Measurements from ENCODE around the gene PRAMEF2. TPM values are rescaled to one million over a fixed set of nuclear protein-coding genes. Genes with fewer than 3 reads are reported as not detected.
"Not testable (repeated sequence)": the region's sequence is repeated elsewhere in the genome, so short reads cannot be mapped to it uniquely, and the experiment has no call there.

The PRAMEF2 gene
- total RNA-seq, 4 donors from 2014 or later = not detected

- H3K4me1 ChIP-seq; intact Hi-C loops (cut with DNase I; ENCODE audit: low total_unique reads); H3K27me3 ChIP-seq; in situ Hi-C loops (cut with MboI; ENCODE audit: low pct_ligation_motif_present in 1 of 4, low pct_unique_long_range_greater_than_20kb in 1 of 4, low sequenced_read_pairs in 3 of 4); H3K4me3 ChIP-seq; DNase-seq; H3K27ac ChIP-seq; H3K9me3 ChIP-seq; H3K36me3 ChIP-seq: not testable (repeated sequence)
- 86% methylated on average over 7 of the region's 7 CpGs; no CpG with 5 or more reads in 1 of the 2 donors for WGBS, 2 donors (ENCODE audit: low coverage in 1 of 2)
These were observed 8.3 kb upstream of the PRAMEF2 start, which contains the start of gene HNRNPCL1 for GRCh38 chr1:12848620-12849019. HNRNPCL1 (minus strand) TSS chr1:12848720; CDS start chr1:12848289, 431 bp downstream.

GRCh38 chr1:12851779-12852178, 5.1 kb upstream of the PRAMEF2 start:
- Histone ChIP-seq H3K36me3 (no peaks in the 10 kb centered on the region), H3K27me3 (no peaks in the 10 kb centered on the region), H3K9me3 (no peaks in the 10 kb centered on the region), H3K4me3 (no peak overlapping the region), H3K27ac (no peak overlapping the region), H3K4me1 (no peaks in the 10 kb centered on the region)
- intact Hi-C loops (cut with DNase I; ENCODE audit: low total_unique reads) (no loop called here), in situ Hi-C loops (cut with MboI; ENCODE audit: low pct_ligation_motif_present in 1 of 4, low pct_unique_long_range_greater_than_20kb in 1 of 4, low sequenced_read_pairs in 3 of 4) (no loop called here)
- 63% methylated on average over 4 of the region's 4 CpGs; no CpG with 5 or more reads in 1 of the 2 donors for WGBS, 2 donors (ENCODE audit: low coverage in 1 of 2)
- no peak for TF ChIP-seq POLR2A (IDR thresholded peaks at IDR 0.05)
- no peak for TF ChIP-seq POLR2AphosphoS5 (IDR thresholded peaks at IDR 0.05)
- no peak for TF ChIP-seq CTCF (IDR thresholded peaks at IDR 0.05)
- TF ChIP-seq EP300 (IDR thresholded peaks at IDR 0.05; ENCODE audit: low read depth) = no peak
- DNase-seq = no peak

DNA sequence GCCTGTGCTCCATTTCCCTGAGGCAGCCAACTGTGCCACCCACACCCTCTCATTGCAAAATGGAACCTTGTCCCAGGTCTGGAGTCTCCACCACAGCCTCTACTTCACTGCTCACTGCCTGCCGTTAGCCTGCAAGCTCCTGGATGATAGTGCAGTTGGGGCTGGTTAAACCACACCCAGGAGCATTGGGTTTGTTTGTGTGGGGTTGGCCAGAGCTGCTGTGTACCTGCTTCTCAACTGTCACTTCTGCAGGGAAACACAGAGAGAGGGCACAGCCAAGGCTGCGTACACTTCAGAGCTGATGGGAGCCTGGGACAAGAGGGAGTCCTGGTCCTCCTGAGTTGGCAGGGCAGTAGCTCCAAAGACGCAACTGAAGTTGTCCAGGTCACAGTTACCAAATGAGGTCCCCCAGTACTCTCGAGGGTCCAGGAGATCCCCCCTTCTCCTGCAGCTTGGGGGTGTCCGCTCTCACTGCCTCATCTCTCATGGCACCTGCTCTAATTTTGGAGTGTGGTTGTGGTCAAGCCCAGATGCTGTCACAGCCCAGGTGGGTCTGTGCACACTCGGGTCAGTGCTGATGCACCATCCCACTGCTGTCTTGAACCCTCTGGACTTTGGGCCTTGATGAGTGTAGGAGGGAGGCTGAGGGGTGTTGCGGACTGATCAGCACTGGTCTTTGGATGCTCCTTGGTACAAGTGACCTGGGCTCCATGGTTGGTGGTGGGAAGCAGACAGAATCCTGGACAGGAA, 6.4 kb downstream of the PRAMEF2 start:
- H3K27me3 ChIP-seq; H3K4me3 ChIP-seq; H3K4me1 ChIP-seq; intact Hi-C loops (cut with DNase I; ENCODE audit: low total_unique reads); in situ Hi-C loops (cut with MboI; ENCODE audit: low pct_ligation_motif_present in 1 of 4, low pct_unique_long_range_greater_than_20kb in 1 of 4, low sequenced_read_pairs in 3 of 4); DNase-seq; H3K36me3 ChIP-seq; H3K9me3 ChIP-seq; H3K27ac ChIP-seq: not testable (repeated sequence)
- 67% methylated on average over 2 of the region's 7 CpGs; no CpG with 5 or more reads in 1 of the 2 donors for WGBS, 2 donors (ENCODE audit: low coverage in 1 of 2)

GRCh38 chr1:12878453-12878852, 21.6 kb downstream of the PRAMEF2 start:
- H3K4me3 ChIP-seq; H3K4me1 ChIP-seq; H3K27ac ChIP-seq; in situ Hi-C loops (cut with MboI; ENCODE audit: low pct_ligation_motif_present in 1 of 4, low pct_unique_long_range_greater_than_20kb in 1 of 4, low sequenced_read_pairs in 3 of 4); H3K27me3 ChIP-seq; DNase-seq; H3K36me3 ChIP-seq; H3K9me3 ChIP-seq; intact Hi-C loops (cut with DNase I; ENCODE audit: low total_unique reads): not testable (repeated sequence)
- 89% methylated on average over 3 of the region's 4 CpGs; no CpG with 5 or more reads in 1 of the 2 donors for WGBS, 2 donors (ENCODE audit: low coverage in 1 of 2)

DNA sequence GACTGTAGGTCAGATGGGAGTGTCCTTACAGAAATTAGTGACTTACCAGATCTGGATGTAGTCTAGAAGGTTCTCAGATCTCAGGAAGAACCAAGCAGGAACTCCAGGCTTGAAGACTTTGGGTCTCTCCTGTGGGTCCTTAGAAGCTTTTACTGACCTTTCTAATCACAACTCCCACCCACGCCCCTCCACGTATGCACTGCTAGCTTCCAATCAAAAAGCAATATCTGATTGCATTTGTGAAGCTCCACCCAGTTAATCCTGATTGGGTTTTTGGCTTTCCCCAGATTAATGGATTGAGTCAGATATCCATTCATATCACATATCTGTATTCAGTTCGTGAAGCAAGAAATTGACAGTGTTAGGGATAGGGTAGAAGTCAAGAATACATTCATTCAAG, 29.2 kb downstream of the PRAMEF2 start, which contains the start of gene PRAMEF4:
TSS of gene PRAMEF4 (minus strand) at position 101 of the 400 bp plus-strand sequence. CDS start 2,807 bp downstream, outside the sequence.
- H3K4me3 ChIP-seq; in situ Hi-C loops (cut with MboI; ENCODE audit: low pct_ligation_motif_present in 1 of 4, low pct_unique_long_range_greater_than_20kb in 1 of 4, low sequenced_read_pairs in 3 of 4); H3K27me3 ChIP-seq; H3K4me1 ChIP-seq; H3K36me3 ChIP-seq; H3K27ac ChIP-seq; DNase-seq; intact Hi-C loops (cut with DNase I; ENCODE audit: low total_unique reads); H3K9me3 ChIP-seq: not testable (repeated sequence)
- WGBS, 2 donors (ENCODE audit: low coverage in 1 of 2) = 71% methylated on average over 3 of the region's 3 CpGs; no CpG with 5 or more reads in 1 of the 2 donors

GRCh38 chr1:12898170-12898569, 41.3 kb downstream of the PRAMEF2 start, which contains the start of gene PRAMEF10:
PRAMEF10 (minus strand) TSS chr1:12898270; CDS start chr1:12895847, 2,423 bp downstream.
- DNase-seq; intact Hi-C loops (cut with DNase I; ENCODE audit: low total_unique reads); H3K4me3 ChIP-seq; H3K27ac ChIP-seq; H3K9me3 ChIP-seq; in situ Hi-C loops (cut with MboI; ENCODE audit: low pct_ligation_motif_present in 1 of 4, low pct_unique_long_range_greater_than_20kb in 1 of 4, low sequenced_read_pairs in 3 of 4); H3K36me3 ChIP-seq; H3K4me1 ChIP-seq; H3K27me3 ChIP-seq: not testable (repeated sequence)
- no CpG with 5 or more reads among the region's 1 CpG for whole genome bisulfite sequencing, 2 donors (ENCODE audit: low coverage in 1 of 2)

DNA sequence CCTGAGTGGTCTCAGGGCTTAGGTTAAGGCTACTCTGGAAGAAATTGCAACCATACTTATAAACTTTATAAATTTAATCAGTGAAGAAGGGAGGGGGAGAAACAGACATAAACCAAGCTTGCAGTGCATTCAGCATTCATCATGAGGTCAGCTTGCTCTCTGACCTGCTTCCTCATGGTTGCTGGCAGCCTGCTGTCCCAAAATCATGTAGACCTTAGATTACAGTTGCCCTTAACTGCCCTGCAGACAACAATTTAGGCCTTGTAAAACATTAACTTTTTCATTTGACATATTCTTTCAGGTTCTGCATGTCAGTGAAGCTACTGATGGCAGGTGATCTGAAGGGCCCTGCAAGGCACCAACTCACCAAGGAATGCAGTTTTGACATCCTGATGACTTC, 42.3 kb downstream of the PRAMEF2 start:
- H3K4me1 ChIP-seq; H3K9me3 ChIP-seq; H3K27ac ChIP-seq; DNase-seq; H3K27me3 ChIP-seq; intact Hi-C loops (cut with DNase I; ENCODE audit: low total_unique reads); H3K36me3 ChIP-seq; in situ Hi-C loops (cut with MboI; ENCODE audit: low pct_ligation_motif_present in 1 of 4, low pct_unique_long_range_greater_than_20kb in 1 of 4, low sequenced_read_pairs in 3 of 4); H3K4me3 ChIP-seq: not testable (repeated sequence)

- H3K4me1 ChIP-seq; intact Hi-C loops (cut with DNase I; ENCODE audit: low total_unique reads); H3K4me3 ChIP-seq; H3K27ac ChIP-seq; DNase-seq; H3K9me3 ChIP-seq; in situ Hi-C loops (cut with MboI; ENCODE audit: low pct_ligation_motif_present in 1 of 4, low pct_unique_long_range_greater_than_20kb in 1 of 4, low sequenced_read_pairs in 3 of 4); H3K36me3 ChIP-seq; H3K27me3 ChIP-seq: not testable (repeated sequence)
- 50% methylated on average over 2 of the region's 5 CpGs; no CpG with 5 or more reads in 1 of the 2 donors for WGBS, 2 donors (ENCODE audit: low coverage in 1 of 2)
These were observed 47.1 kb downstream of the PRAMEF2 start for GRCh38 chr1:12903793-12904572.
